HG02588 (cell line): Measurements from ENCODE around the gene TAF1A.

Experiments used
- ATAC-seq: cut with Tn5 transposase; IDR thresholded peaks from one replicate; pipeline ENCODE4 v1.9.1; 2021; ENCODE audit warnings: mild to moderate bottlenecking, moderate library complexity; ENCODE audit not compliant: unreplicated experiment

Gene TAF1A

DNA sequence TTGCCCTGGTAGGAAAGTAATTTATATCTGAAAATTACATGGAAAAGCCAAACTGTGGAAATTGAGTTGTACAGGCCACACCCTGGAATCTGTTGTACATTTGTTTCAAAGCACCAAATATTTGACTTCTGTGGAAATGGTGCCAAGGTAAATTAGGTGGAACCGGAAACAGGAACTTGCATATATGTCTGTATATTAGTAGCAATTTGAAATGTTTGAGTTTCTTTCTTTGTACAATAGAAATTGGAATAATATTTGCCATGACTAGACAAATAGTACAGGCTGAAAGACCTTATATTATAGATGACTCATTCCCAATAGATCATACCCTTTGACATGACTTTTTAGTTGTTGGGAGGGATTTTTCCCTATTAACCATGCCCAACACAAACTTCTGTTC, 10.5 kb upstream of the TAF1A start:
- ATAC-seq = no peak

DNA sequence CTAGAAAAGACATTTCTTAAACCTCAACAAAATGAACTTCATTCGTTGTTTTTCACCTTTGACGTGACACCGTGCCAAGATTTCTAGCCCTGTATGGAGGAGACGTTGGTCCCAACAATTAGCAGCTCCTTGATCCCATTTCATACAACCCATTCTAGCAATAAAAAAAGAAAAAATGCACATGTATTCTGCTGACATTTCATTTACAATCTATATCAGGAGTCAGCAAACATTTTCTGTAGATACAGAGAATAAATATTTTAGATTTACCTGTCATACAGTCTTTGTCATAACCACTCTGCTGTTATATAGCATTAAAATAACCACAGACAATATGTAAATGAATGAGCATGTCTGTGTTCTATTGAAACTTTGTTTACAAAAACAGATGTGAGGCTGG, 7.0 kb upstream of the TAF1A start:
- ATAC-seq = no peak

DNA sequence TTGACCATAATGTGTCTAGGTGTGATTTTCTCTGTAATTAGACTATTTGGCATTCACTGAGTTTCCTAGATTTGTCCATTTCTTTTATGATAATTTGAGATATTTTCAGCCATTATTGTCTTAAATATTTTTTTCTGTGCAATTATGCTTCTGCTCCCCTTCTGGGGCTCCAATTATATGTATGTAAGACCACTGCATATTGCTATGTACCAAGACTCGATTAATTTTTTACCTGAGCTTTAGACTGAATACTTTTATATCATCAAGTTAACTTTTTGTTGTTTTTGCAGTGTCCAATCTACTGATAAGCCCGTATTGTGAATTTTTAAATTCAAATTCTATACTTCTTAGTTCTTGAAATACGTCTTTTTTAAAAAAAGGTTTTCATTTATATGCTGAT, 5.1 kb upstream of the TAF1A start:
- ATAC-seq = no peak

GRCh38 chr1:222592171-222592570, 2.4 kb upstream of the TAF1A start:
- ATAC-seq = no peak

GRCh38 chr1:222588135-222588534, 1.6 kb downstream of the TAF1A start:
- no peak for ATAC-seq

DNA sequence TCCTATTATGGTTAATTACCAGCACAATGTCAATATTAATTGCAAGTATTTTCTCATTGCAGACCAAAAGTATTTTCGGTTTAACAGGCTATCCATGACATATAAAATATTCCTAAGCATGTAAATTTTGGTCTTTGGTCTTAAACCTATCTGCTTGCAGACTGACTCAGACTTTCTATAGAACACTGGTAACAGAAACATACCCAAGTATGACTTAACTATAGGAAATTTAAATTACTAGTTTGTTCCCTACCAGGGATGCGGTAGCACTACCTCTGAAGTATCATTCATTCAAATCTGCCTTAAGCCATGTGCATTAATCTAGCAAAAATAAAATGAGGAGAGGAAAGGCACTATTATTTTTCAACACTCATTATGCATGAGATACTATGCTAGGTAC, 2.9 kb downstream of the TAF1A start:
- no peak for ATAC-seq

DNA sequence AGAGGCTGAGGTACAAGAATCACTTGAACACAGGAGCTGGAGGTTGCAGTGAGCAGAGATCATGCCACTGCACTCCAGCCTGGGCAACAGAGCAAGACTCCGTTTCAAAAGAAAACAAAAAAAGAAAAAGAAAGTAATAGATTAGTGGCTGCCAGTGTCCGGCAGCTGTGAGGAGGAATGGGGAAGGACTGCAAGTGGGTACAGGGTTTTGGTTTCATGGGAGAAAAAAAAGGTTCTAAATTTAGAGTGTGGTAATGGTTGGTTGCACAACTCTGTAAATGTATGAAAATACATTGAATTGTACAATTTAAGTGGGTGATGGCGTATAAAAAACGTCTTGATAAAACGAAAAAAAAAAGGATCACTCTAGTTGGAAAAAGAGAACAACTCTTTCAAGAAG, 6.7 kb downstream of the TAF1A start:
- peak; percentile 91 for ATAC-seq

- peak; percentile 44 for ATAC-seq
Measured at GRCh38 chr1:222582099-222582774, 7.5 kb downstream of the TAF1A start.

DNA sequence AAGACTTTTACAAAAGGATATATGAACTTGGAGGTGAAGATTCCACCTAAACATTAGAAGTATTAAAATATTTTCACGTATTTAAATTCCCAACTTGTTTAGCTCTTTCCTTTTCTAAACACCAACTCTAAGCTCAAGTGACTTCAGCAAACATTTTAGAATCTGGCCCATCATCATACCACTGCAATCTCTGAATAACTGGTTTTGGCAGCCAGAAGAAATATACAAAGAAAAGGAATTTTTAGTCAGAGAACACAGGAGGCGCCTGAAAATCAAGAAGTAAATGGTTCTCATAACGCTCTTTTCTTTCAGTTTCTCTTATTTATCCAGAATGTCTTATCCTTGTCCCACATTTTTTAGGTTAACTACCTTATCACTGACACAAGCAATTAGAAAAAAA, 10.4 kb downstream of the TAF1A start:
- ATAC-seq = no peak

GRCh38 chr1:222570837-222571236, 18.9 kb downstream of the TAF1A start:
- ATAC-seq = no peak

GRCh38 chr1:222561656-222562055, 28.1 kb downstream of the TAF1A start:
- ATAC-seq = no peak

DNA sequence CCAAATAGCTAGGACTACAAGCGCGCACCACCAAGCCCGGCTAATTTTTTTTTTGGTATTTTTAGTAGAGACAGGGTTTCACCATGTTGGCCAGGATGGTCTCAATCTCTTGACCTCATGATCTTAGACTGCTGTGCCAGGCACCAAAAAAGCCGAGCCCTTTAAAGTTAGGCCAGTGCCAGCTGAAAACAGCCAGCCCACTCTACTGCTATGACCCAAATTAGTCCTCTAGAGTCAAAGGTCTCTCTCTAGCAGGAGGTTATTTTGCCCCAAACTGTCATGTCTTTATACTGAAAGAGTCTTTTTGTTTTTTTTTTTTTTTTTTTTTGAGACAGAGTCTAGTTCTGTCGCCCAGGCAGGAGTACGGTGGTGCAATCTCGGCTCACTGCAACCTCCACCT, 32.2 kb downstream of the TAF1A start:
- no peak for ATAC-seq

GRCh38 chr1:222557148-222557547, 32.6 kb downstream of the TAF1A start:
- no peak for ATAC-seq

DNA sequence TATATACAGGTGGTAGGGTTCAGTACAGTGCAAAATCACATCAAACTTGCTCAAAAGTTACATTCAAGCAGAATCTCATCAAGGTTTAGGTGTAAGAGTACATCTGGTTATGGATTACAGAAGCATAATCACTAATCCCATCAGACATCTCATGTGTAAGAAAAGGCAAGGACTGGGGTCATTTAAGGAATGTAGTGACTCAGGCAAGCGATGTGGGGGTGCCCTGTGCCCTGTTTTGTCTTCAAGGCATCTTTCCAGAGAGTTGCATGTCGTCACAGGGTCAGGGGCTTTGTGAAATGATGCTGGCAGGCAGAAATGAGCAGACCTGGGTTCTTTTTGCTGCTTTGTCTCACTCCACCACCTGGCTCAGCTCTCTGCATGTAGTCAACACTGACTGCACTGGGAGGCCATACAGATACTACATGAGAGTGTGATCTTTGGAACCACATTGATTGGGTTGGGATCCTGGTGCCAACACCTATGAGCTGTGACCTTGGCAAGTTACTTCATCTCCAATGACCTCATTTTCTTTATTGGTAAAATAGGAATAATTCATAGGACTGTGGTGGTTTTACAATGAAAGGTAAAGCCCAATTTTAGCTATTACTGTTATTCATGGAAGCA, 33.6 kb downstream of the TAF1A start:
- ATAC-seq = no peak

DNA sequence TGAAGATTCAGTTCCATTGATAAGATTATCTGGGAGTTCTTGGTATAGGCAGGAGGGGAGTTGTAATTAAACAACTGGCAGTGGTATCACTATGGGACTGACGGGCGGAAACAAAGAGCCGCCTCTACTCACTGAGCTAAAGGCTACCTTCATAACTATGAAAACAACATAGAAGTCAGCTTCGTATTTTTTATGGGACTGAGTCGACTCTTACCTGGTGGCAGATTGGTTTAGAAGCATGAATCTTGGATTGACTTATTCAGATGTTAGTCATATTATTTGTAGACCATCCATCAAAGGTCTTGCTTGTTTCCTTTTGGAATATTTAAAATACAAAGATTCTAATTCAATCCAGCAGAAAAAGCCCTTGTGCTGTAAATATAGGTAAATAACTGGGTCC, 35.6 kb downstream of the TAF1A start:
- no peak for ATAC-seq

GRCh38 chr1:222552882-222553281, 36.9 kb downstream of the TAF1A start:
- no peak for ATAC-seq

GRCh38 chr1:222547944-222548671, 41.6 kb downstream of the TAF1A start, which contains the start of gene HHIPL2:
Gene HHIPL2 (minus strand): TSS chr1:222548104. CDS start chr1:222548044, 60 bp downstream.
- ATAC-seq = no peak

- no peak for ATAC-seq
Measured at GRCh38 chr1:222547260-222547614, 42.5 kb downstream of the TAF1A start.

GRCh38 chr1:222546548-222547259, 43.0 kb downstream of the TAF1A start:
- ATAC-seq = no peak

DNA sequence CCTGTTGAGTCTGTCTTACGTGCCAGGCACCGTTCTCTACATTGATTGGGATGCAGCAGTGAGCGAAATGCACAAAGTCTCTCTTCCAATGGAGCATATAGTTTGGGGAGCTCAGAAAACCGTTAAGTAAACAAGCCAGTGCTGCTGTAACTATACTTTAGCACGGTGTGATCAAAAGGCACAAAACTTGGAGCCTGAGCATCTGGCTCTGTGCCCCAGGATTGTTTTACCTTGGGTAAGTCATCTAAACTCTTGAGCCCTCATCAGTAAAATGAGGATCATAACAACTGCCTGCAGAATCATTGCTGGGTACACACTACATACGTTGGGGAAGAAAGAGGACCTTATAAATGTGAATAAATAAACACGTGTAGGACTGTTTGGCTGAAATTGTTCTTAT, 43.6 kb downstream of the TAF1A start:
- no peak for ATAC-seq

DNA sequence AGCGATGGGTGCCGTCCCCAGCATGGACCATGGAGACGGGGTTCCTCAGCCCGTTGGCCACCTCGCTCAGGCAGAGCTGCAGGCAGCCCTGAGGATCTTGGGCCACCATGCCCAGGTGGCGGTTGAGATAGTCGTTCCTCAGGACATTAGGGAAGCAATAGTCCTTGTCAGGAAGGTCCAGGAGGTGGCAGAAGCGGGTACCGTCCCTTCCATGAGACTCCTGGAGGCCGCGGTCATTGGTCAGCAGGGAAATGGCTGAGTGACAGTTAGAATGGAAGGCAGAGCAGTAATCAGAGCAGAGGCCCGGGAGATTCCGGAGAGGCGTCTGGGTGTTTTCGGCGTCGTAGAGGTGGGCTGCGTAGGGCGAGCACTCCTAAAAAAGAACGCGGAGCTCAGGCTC, 45.9 kb downstream of the TAF1A start:
- ATAC-seq = no peak

DNA sequence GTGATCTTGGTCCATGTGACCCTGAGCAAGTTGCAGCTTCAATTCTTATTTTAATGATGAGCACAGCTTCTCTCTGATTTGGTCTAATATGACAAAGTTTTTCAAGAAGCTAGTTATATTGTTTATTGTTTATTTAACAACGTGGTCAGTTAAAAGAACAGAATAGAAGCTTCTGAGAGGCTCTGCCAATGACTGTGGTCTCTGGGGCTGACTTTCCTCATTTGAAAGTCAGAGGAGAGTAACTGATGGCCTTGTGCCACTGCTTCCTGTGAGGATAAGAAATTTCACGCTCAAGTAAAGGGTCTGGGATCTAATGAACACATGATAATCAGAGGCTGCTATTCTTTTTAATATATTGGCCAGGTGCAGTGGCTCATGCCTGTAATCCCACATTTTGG, 49.1 kb downstream of the TAF1A start:
- no peak for ATAC-seq
